Measurements from ENCODE around the gene TSEN15. TPM values are rescaled to one million over a fixed set of nuclear protein-coding genes. Genes with fewer than 3 reads are reported as not detected.

Gene TSEN15
- total RNA-seq, 1 experiment from 2014 or later = 31.1 TPM

- DNase-seq (ENCODE audit: low read depth, low spot score) (peak; percentile 40), ATAC-seq (peak; percentile 74)
- no TSS peak for BruUV-seq (replicated peaks)
- no peaks in the 10 kb centered on the region for H3K79me2 ChIP-seq (ENCODE audit: insufficient read depth, low read length)
- no peak overlapping the region for H2AFZ ChIP-seq (ENCODE audit: low read depth, low read length, poor library complexity, severe bottlenecking)
- CTCF ChIA-PET = interaction anchor here (0.6 to 3.1 kb wide), 6 partner anchors 137 to 617 kb away, joined by 3 to 15 read pairs (median 4); no protein-coding TSS in a partner anchor
- POLR2A ChIA-PET = no interaction called here
- no peaks in the 10 kb centered on the region for H4K20me1 ChIP-seq (ENCODE audit: insufficient read depth)
- H3K36me3 ChIP-seq (ENCODE audit: control insufficient read depth in 1 of 2, insufficient read depth in 2 of 2, low read length in 2 of 2) = no peaks in the 10 kb centered on the region
- H3K27me3 ChIP-seq (ENCODE audit: insufficient read depth, low read length) = no peaks in the 10 kb centered on the region
- intact Hi-C loops (cut with micrococcal nuclease) = loop anchor here (1.0 kb wide), 4 partner anchors 147 to 616 kb away; no protein-coding TSS in a partner anchor
- TF ChIP-seq SIN3A (IDR thresholded peaks at IDR 0.05; ENCODE audit: low read depth) (no peak), JUND (IDR thresholded peaks at IDR 0.05) (0 out of 2 replicates have a peak, but pooled peaks have one; percentile 2), ELF1 (IDR thresholded peaks at IDR 0.05; ENCODE audit: borderline replicate concordance, low read depth) (no peak), RAD21 (IDR thresholded peaks at IDR 0.05; ENCODE audit: low read depth) (peak; percentile 87), CTCF (IDR thresholded peaks at IDR 0.05 in 2 of 3, conservative IDR thresholded peaks at IDR 0.05 in 1 of 3; ENCODE audit: borderline replicate concordance in 1 of 3, insufficient read depth in 1 of 3, low read depth in 2 of 3, low read length in 2 of 3) (peak; percentile 58 to 77 (median 71))
- RAD21 ChIA-PET (ENCODE audit: low non-redundant PET in 1 of 2, low total read pairs in 2 of 2, uncharacterized antibody in 2 of 2, unreplicated experiment in 2 of 2) = interaction anchor here in 1 of 2 experiments (1.0 kb wide), 1 partner anchor 147 kb away, joined by 3 read pairs; no protein-coding TSS in a partner anchor
- no peaks in the 10 kb centered on the region for H3K4me1 ChIP-seq (ENCODE audit: control insufficient read depth in 1 of 2, insufficient read depth in 2 of 2, low read length in 2 of 2)
- H3K9me2 ChIP-seq (ENCODE audit: insufficient read depth) = no peaks in the 10 kb centered on the region
- H3K4me3 ChIP-seq (replicated peaks in 1 of 2; ENCODE audit: low read depth in 1 of 2, low read length in 2 of 2) = no peak overlapping the region
- no peak overlapping the region for H3K27ac ChIP-seq (ENCODE audit: low read depth, low read length)
- no peak overlapping the region for H3K4me2 ChIP-seq (ENCODE audit: low read length)
- H3K9me3 ChIP-seq (ENCODE audit: control insufficient read depth in 1 of 2, insufficient read depth in 1 of 2, low read depth in 1 of 2, low read length in 2 of 2) = no peaks in the 10 kb centered on the region; a peak in 1 of 4 replicates
- H3K9ac ChIP-seq (ENCODE audit: low read length) = no peak overlapping the region
Observed at GRCh38 chr1:184075055-184076029, 23.8 kb downstream of the TSEN15 start.
